Measurements from ENCODE around the gene IFNGR2. TPM values are rescaled to one million over a fixed set of nuclear protein-coding genes. Genes with fewer than 3 reads are reported as not detected.

IFNGR2 gene
- total and polyA plus RNA-seq, 2 of the 13 experiments (the other 11 are each of a cell fraction or from before 2014, with no cell fraction given), result 61.3 to 117 TPM

DNA sequence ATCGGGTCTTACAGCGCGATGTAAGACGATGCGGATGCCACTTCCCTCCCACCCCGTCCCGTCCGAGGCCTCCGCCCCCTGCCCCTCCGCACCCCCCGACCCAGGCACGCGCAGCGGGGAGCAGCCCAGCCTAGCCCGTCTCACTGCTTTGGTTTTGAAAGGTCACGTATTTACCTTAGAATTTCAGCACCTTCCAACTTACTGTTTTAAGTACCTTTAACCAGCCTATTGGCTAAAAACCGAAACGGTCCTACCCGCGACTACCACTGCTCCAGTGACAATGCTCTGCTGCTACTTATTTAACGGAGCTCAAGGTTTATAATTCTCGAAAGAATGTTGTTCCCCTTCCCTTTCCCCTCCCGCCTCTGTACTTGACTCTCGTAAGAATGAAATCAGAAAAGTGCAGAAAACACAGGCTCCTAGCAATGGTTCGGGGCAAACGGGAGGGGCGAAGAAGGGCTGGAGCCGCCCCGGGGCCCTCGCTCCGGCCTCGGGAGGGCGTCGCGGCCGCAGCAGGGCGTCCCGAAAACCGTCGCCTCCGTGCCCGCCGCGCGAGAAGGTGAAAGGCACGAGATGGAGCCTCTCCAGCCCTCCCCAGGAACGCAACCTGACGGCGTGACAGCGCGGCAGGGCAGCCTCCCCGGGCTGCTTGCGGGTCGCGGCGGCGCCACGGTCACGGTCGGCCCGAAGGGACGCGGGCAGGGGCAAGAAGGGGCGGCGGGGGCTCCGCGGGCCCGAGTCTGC is 75.9 kb downstream of the IFNGR2 start (continued):
- TF ChIP-seq, protein P1, sequence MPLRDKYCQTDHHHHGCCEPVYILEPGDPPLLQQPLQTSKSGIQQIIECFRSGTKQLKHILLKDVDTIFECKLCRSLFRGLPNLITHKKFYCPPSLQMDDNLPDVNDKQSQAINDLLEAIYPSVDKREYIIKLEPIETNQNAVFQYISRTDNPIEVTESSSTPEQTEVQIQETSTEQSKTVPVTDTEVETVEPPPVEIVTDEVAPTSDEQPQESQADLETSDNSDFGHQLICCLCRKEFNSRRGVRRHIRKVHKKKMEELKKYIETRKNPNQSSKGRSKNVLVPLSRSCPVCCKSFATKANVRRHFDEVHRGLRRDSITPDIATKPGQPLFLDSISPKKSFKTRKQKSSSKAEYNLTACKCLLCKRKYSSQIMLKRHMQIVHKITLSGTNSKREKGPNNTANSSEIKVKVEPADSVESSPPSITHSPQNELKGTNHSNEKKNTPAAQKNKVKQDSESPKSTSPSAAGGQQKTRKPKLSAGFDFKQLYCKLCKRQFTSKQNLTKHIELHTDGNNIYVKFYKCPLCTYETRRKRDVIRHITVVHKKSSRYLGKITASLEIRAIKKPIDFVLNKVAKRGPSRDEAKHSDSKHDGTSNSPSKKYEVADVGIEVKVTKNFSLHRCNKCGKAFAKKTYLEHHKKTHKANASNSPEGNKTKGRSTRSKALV (CRISPR knock-in tag; IDR thresholded peaks at IDR 0.05), result 0 out of 2 replicates have a peak, but pooled peaks have one; percentile 6
- TF ChIP-seq, protein P2, sequence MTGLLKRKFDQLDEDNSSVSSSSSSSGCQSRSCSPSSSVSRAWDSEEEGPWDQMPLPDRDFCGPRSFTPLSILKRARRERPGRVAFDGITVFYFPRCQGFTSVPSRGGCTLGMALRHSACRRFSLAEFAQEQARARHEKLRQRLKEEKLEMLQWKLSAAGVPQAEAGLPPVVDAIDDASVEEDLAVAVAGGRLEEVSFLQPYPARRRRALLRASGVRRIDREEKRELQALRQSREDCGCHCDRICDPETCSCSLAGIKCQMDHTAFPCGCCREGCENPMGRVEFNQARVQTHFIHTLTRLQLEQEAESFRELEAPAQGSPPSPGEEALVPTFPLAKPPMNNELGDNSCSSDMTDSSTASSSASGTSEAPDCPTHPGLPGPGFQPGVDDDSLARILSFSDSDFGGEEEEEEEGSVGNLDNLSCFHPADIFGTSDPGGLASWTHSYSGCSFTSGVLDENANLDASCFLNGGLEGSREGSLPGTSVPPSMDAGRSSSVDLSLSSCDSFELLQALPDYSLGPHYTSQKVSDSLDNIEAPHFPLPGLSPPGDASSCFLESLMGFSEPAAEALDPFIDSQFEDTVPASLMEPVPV (CRISPR knock-in tag; IDR thresholded peaks at IDR 0.05), result 0 out of 2 replicates have a peak, but pooled peaks have one; percentile 7
- TF ChIP-seq ZC3H13 (CRISPR knock-in tag; IDR thresholded peaks at IDR 0.05), result peak; percentile 22; the same call in 1 of the 2 replicates
- TF ChIP-seq, protein P3, sequence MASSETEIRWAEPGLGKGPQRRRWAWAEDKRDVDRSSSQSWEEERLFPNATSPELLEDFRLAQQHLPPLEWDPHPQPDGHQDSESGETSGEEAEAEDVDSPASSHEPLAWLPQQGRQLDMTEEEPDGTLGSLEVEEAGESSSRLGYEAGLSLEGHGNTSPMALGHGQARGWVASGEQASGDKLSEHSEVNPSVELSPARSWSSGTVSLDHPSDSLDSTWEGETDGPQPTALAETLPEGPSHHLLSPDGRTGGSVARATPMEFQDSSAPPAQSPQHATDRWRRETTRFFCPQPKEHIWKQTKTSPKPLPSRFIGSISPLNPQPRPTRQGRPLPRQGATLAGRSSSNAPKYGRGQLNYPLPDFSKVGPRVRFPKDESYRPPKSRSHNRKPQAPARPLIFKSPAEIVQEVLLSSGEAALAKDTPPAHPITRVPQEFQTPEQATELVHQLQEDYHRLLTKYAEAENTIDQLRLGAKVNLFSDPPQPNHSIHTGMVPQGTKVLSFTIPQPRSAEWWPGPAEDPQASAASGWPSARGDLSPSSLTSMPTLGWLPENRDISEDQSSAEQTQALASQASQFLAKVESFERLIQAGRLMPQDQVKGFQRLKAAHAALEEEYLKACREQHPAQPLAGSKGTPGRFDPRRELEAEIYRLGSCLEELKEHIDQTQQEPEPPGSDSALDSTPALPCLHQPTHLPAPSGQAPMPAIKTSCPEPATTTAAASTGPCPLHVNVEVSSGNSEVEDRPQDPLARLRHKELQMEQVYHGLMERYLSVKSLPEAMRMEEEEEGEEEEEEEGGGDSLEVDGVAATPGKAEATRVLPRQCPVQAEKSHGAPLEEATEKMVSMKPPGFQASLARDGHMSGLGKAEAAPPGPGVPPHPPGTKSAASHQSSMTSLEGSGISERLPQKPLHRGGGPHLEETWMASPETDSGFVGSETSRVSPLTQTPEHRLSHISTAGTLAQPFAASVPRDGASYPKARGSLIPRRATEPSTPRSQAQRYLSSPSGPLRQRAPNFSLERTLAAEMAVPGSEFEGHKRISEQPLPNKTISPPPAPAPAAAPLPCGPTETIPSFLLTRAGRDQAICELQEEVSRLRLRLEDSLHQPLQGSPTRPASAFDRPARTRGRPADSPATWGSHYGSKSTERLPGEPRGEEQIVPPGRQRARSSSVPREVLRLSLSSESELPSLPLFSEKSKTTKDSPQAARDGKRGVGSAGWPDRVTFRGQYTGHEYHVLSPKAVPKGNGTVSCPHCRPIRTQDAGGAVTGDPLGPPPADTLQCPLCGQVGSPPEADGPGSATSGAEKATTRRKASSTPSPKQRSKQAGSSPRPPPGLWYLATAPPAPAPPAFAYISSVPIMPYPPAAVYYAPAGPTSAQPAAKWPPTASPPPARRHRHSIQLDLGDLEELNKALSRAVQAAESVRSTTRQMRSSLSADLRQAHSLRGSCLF (CRISPR knock-in tag; IDR thresholded peaks at IDR 0.05; ENCODE audit: borderline replicate concordance), result no peak
- TF ChIP-seq SOX13 (IDR thresholded peaks at IDR 0.05), result no peak
- TF ChIP-seq SOX13 (CRISPR knock-in tag; conservative IDR thresholded peaks at IDR 0.05 in 1 of 2, IDR thresholded peaks at IDR 0.05 in 1 of 2), result no peak
- no peak for TF ChIP-seq NAIF1 (CRISPR knock-in tag; IDR thresholded peaks at IDR 0.05; ENCODE audit: borderline replicate concordance)
- TF ChIP-seq, protein P4, sequence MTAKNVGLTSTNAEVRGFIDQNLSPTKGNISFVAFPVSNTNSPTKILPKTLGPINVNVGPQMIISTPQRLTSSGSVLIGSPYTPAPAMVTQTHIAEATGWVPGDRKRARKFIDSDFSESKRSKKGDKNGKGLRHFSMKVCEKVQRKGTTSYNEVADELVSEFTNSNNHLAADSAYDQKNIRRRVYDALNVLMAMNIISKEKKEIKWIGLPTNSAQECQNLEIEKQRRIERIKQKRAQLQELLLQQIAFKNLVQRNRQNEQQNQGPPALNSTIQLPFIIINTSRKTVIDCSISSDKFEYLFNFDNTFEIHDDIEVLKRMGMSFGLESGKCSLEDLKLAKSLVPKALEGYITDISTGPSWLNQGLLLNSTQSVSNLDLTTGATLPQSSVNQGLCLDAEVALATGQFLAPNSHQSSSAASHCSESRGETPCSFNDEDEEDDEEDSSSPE (CRISPR knock-in tag; IDR thresholded peaks at IDR 0.05), result no peak
- TF ChIP-seq ZNF768 (CRISPR knock-in tag; IDR thresholded peaks at IDR 0.05), result peak; percentile 12; the same call in 1 of the 2 replicates
- no peak for TF ChIP-seq MATR3 (CRISPR knock-in tag; IDR thresholded peaks at IDR 0.05)
- TF ChIP-seq SOX6 (IDR thresholded peaks at IDR 0.05), result no peak
- peak; percentile 23; the same call in 1 of the 2 replicates for TF ChIP-seq SOX6 (CRISPR knock-in tag; IDR thresholded peaks at IDR 0.05)
- TF ChIP-seq, protein P5, sequence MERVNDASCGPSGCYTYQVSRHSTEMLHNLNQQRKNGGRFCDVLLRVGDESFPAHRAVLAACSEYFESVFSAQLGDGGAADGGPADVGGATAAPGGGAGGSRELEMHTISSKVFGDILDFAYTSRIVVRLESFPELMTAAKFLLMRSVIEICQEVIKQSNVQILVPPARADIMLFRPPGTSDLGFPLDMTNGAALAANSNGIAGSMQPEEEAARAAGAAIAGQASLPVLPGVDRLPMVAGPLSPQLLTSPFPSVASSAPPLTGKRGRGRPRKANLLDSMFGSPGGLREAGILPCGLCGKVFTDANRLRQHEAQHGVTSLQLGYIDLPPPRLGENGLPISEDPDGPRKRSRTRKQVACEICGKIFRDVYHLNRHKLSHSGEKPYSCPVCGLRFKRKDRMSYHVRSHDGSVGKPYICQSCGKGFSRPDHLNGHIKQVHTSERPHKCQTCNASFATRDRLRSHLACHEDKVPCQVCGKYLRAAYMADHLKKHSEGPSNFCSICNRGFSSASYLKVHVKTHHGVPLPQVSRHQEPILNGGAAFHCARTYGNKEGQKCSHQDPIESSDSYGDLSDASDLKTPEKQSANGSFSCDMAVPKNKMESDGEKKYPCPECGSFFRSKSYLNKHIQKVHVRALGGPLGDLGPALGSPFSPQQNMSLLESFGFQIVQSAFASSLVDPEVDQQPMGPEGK (CRISPR knock-in tag; IDR thresholded peaks at IDR 0.05), result 0 out of 2 replicates have a peak, but pooled peaks have one; percentile 9
- peak; percentile 62; the same call in 1 of the 2 replicates for TF ChIP-seq FLYWCH1 (CRISPR knock-in tag; IDR thresholded peaks at IDR 0.05)
- TF ChIP-seq ELF3 (CRISPR knock-in tag; IDR thresholded peaks at IDR 0.05), result 0 out of 2 replicates have a peak, but pooled peaks have one; percentile 3
- no peak for TF ChIP-seq ZSCAN12 (CRISPR knock-in tag; IDR thresholded peaks at IDR 0.05)
- no peak for TF ChIP-seq RXRA (CRISPR knock-in tag; IDR thresholded peaks at IDR 0.05)

All from HepG2 (cell line).